T-cell (primary cell): Measurements from ENCODE around the gene CTDP1. TPM values are rescaled to one million over a fixed set of nuclear protein-coding genes. Genes with fewer than 3 reads are reported as not detected.

Experiments
- ATAC-seq, 4 experiments: fragments of 200-7000 bp in 3 of 4; fragments of 150-1000 bp in 1 of 4; cut with Tn5 transposase; replicated peaks in 1 of 4; 1 replicate in 3 of 4; 2 replicates in 1 of 4; pipeline ENCODE4 v1.10.0; 2021; ENCODE audit warnings: moderate library complexity in 3 of 4, mild to moderate bottlenecking in 2 of 4, moderate number of reproducible peaks in 1 of 4
- CTCF ChIA-PET, 2 donors: fragments of 300-600 bp; sonication (Branson Sonifier 250); formaldehyde crosslinking; loops; one replicate each; lab custom pipeline; 2022; ENCODE audit warnings: antibody characterized with exemption in 2 of 2; lab: Charles Lee
- POLR2A ChIA-PET, 2 donors: fragments of 300-600 bp; sonication (Branson Sonifier 250); formaldehyde crosslinking; loops; one replicate each; lab custom pipeline; 2022; ENCODE audit warnings: antibody characterized with exemption in 2 of 2; lab: Charles Lee
- DNase-seq, 35 experiments: peaks; one replicate each; pipeline versions ENCODE4 v3.0.0 to v3.0.0-alpha.2; 2013 to 2023
- H3K27ac ChIP-seq: one replicate; pipeline ENCODE4 v1.5.1; 2013; ENCODE audit warnings: low read length
- H3K27me3 ChIP-seq, 2 experiments: replicated peaks in 1 of 2; 1 replicate in 1 of 2; 2 replicates in 1 of 2; pipeline versions ENCODE4 v1.6.1 to v1.7.0; 2013; ENCODE audit warnings: low read length in 1 of 2, mixed read lengths in 1 of 2; ENCODE audit not compliant: control insufficient read depth in 2 of 2, insufficient read depth in 2 of 2; ENCODE audit errors: extremely low read depth in 1 of 2
- H3K36me3 ChIP-seq, 2 donors: 1 replicate in 1 of 2; 2 replicates in 1 of 2; pipeline versions ENCODE4 v1.6.1 to v1.7.0; 2013; ENCODE audit warnings: low read length in 1 of 2; ENCODE audit not compliant: control insufficient read depth in 2 of 2, insufficient read depth in 1 of 2; ENCODE audit errors: extremely low read depth in 1 of 2
- H3K4me1 ChIP-seq, 2 experiments: 1 replicate in 1 of 2; 2 replicates in 1 of 2; pipeline versions ENCODE4 v1.6.1 to v1.7.0; 2013; ENCODE audit warnings: low read length in 2 of 2, mixed read lengths in 1 of 2; ENCODE audit not compliant: insufficient read depth in 2 of 2, control insufficient read depth in 1 of 2; ENCODE audit errors: extremely low read depth in 1 of 2
- H3K4me3 ChIP-seq, 2 donors: 1 replicate in 1 of 2; 2 replicates in 1 of 2; pipeline versions ENCODE4 v1.5.1 to v1.7.0; 2013; ENCODE audit warnings: mild to moderate bottlenecking in 2 of 2, low read length in 1 of 2, moderate library complexity in 1 of 2; ENCODE audit not compliant: control insufficient read depth in 1 of 2; ENCODE audit errors: extremely low read depth in 1 of 2
- H3K9me3 ChIP-seq: 2 replicates; pipeline ENCODE4 v1.7.0; 2013
- H3K27ac Mint-ChIP-seq, 2 donors: one replicate each; pipeline ENCODE4 v1.8.0; 2020 to 2021; ENCODE audit warnings: mild to moderate bottlenecking in 2 of 2, mixed read lengths in 2 of 2
- H3K27me3 Mint-ChIP-seq, 2 donors: one replicate each; pipeline ENCODE4 v1.8.0; 2021 to 2022; ENCODE audit warnings: mixed read lengths in 2 of 2
- H3K36me3 Mint-ChIP-seq: one replicate; pipeline ENCODE4 v1.8.0; 2021; ENCODE audit warnings: mixed read lengths
- H3K4me1 Mint-ChIP-seq, 3 donors: one replicate each; pipeline ENCODE4 v1.8.0; 2020 to 2022; ENCODE audit warnings: mixed read lengths in 3 of 3, mild to moderate bottlenecking in 1 of 3
- H3K4me3 Mint-ChIP-seq, 3 donors: one replicate each; pipeline ENCODE4 v1.8.0; 2020 to 2022; ENCODE audit warnings: mild to moderate bottlenecking in 3 of 3, mixed read lengths in 3 of 3, moderate library complexity in 3 of 3
- H3K9me3 Mint-ChIP-seq, 3 donors: one replicate each; pipeline ENCODE4 v1.8.0; 2020 to 2022; ENCODE audit warnings: mixed read lengths in 3 of 3
- WGBS: methylation state at CpG from one replicate; pipeline ENCODE4 v1.1.5; 2013; ENCODE audit warnings: missing lambda C conversion rate; ENCODE audit not compliant: insufficient coverage; 5-methylcytosine and 5-hydroxymethylcytosine counted together
- total RNA-seq, 35 experiments: library from RNA in 6 of 35; stranded (reverse) in 6 of 35; fragments of 120-200 nt in 1 of 35; gene quantifications; one replicate each; pipeline versions ENCODE4 v1.2.1 to v1.2.4 and lab custom pipeline; 2013 to 2026

CTDP1 gene
- total RNA-seq, 5 donors from 2014 or later (not counting 1 experiment from before 2014, with no cell fraction given) = 46.3 to 78.0 (median 49.4) TPM

- Mint-ChIP-seq H3K36me3 (no peaks in the 10 kb centered on the region), H3K27me3 (peaks cover 12 to 29% of the 10 kb centered on the region in 2 donors), H3K27ac (no peak overlapping the region), H3K9me3 (peaks cover 6 to 9% (median 8%) of the 10 kb centered on the region in 3 donors), H3K4me3 (no peak overlapping the region), H3K4me1 (no peaks in the 10 kb centered on the region)
- H3K9me3 ChIP-seq = no peaks in the 10 kb centered on the region
- 89% methylated on average over 18 of the region's 35 CpGs for WGBS
- no peaks in the 10 kb centered on the region for H3K4me1 ChIP-seq
- no peak for ATAC-seq
- no peaks in the 10 kb centered on the region for H3K36me3 ChIP-seq
- peaks cover 0 to 59% of the 10 kb centered on the region in 2 experiments for H3K27me3 ChIP-seq
- POLR2A ChIA-PET = no interaction called here
- DNase-seq = no peak
- H3K27ac ChIP-seq = no peak overlapping the region
- CTCF ChIA-PET = no interaction called here
- no peak overlapping the region for H3K4me3 ChIP-seq
These were observed 92.0 kb downstream of the CTDP1 start for GRCh38 chr18:79771446-79772107.

DNA sequence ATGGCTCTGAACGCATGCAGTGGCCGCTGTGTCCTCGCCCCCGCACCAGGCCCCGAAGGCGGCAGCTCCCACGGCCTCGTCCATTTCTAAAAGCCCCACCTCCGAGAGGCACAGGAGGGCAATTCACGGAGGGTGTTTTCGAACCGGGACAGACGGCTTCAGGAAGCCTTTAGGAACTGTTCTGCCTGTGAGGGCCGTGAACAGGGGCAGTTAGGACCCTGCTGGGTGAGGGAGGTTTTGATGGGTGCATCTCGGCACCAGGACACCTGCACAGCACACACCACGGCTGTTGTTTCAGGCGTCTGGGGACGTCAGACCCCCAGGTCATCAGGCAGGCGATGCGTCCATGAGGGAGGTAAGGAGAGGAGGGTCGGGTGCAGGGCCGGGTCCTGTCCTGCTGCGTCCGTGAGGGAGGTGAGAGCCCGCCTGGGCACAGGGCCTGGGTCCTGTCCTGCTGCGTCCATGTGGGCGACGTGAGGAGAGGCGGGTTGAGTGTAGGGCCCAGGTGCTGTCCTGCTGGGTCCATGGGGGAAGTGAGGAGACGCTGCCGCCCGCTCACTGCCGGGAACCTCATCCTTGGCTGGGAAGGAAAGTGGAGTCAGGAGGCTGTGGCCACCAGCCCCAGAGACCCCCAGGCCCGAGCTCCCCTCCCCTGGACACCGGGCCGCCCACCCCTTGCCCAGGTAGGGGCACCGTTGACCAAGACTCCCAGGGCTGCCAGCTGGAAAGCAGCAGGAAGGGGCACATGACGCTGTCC lies 92.7 kb downstream of the CTDP1 start:
- H3K9me3 Mint-ChIP-seq = peaks cover 6 to 9% (median 8%) of the 10 kb centered on the region in 3 donors
- ChIA-PET POLR2A (no interaction called here), CTCF (no interaction called here)
- no peaks in the 10 kb centered on the region for H3K36me3 ChIP-seq
- peaks cover 10 to 29% of the 10 kb centered on the region in 2 donors for H3K27me3 Mint-ChIP-seq
- no peak overlapping the region for H3K4me3 ChIP-seq
- no peak overlapping the region for H3K27ac ChIP-seq
- no peaks in the 10 kb centered on the region for H3K4me1 ChIP-seq
- no peak overlapping the region for H3K4me3 Mint-ChIP-seq
- H3K9me3 ChIP-seq = no peaks in the 10 kb centered on the region
- H3K27me3 ChIP-seq = peaks cover 0 to 56% of the 10 kb centered on the region in 2 experiments
- DNase-seq (no peak), ATAC-seq (no peak)
- H3K36me3 Mint-ChIP-seq = no peaks in the 10 kb centered on the region
- no peaks in the 10 kb centered on the region for H3K4me1 Mint-ChIP-seq
- WGBS = 84% methylated on average over 24 of the region's 38 CpGs
- no peak overlapping the region for H3K27ac Mint-ChIP-seq

DNA sequence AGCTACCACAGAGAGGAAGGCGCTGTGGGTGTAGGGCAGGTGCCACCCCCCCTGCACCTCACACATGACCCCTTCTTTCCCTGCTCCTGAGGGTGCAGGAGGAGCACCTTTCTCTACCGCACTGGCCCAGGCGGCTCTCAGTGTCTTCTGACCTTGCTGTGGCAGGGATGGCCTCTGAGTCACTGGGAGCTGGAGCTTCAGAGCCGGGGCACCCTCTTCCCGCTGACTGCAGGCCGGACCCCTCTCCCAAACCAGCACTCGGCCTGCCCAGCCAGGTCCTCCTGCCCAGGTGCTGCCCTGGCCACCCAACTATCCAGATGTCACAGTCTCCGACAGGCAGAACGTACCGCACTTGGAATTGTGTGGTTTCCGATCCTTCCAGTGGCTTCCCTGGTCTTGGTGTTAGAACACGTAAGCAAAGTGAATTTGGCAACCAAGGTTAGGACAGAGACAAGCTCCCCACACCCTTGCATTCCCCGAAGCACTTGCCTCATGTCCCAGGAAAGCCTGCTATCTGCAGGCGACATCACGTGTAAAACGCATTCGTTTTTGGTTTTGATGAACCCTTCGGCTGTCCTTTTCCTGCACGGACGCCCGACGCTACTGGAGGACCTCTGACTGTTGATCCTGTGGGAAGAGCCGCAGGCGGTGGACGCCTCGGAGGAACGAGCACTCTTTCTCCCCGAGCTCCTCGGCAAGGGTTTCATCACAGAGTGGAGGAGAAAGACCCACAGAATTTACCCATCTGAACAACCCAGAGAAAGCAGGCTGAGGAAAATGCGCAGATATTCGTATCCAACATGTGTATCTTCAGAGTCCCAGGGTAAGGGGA lies 93.5 kb downstream of the CTDP1 start:
- Histone ChIP-seq H3K27ac (no peak overlapping the region), H3K4me3 (no peak overlapping the region), H3K9me3 (no peaks in the 10 kb centered on the region), H3K4me1 (no peaks in the 10 kb centered on the region), H3K27me3 (peaks cover 0 to 56% of the 10 kb centered on the region in 2 experiments), H3K36me3 (no peaks in the 10 kb centered on the region)
- Mint-ChIP-seq H3K4me1 (no peaks in the 10 kb centered on the region), H3K4me3 (no peak overlapping the region), H3K27ac (no peak overlapping the region), H3K36me3 (no peaks in the 10 kb centered on the region), H3K27me3 (peaks cover 8 to 30% of the 10 kb centered on the region in 2 donors), H3K9me3 (peaks cover 0 to 4% (median 4%) of the 10 kb centered on the region in 3 donors)
- DNase-seq = no peak
- no peak for ATAC-seq
- ChIA-PET POLR2A (no interaction called here), CTCF (no interaction called here)
- 87% methylated on average over 23 of the region's 31 CpGs for WGBS

- WGBS = 81% methylated on average over 14 of the region's 18 CpGs
- H3K4me3 Mint-ChIP-seq = no peak overlapping the region
These were observed 94.5 kb downstream of the CTDP1 start for GRCh38 chr18:79774111-79774510.

GRCh38 chr18:79775441-79776221 lies 96.0 kb downstream of the CTDP1 start:
- ATAC-seq = no peak
- no peaks in the 10 kb centered on the region for H3K36me3 ChIP-seq
- Mint-ChIP-seq H3K27me3 (peaks cover 8 to 34% of the 10 kb centered on the region in 2 donors), H3K4me3 (no peak overlapping the region), H3K27ac (no peak overlapping the region), H3K36me3 (no peaks in the 10 kb centered on the region), H3K9me3 (no peaks in the 10 kb centered on the region), H3K4me1 (no peaks in the 10 kb centered on the region)
- no peak for DNase-seq
- WGBS = 87% methylated on average over 32 of the region's 35 CpGs
- no peaks in the 10 kb centered on the region for H3K9me3 ChIP-seq
- POLR2A ChIA-PET = no interaction called here
- no peak overlapping the region for H3K27ac ChIP-seq
- CTCF ChIA-PET = no interaction called here
- H3K4me1 ChIP-seq = no peaks in the 10 kb centered on the region
- H3K4me3 ChIP-seq = no peak overlapping the region
- H3K27me3 ChIP-seq = peaks cover 0 to 62% of the 10 kb centered on the region in 2 experiments

More at GRCh38 chr18:79774111-79774510, 94.5 kb downstream of the CTDP1 start:
- DNase-seq = no peak
- no peaks in the 10 kb centered on the region for H3K9me3 Mint-ChIP-seq
- no peak overlapping the region for H3K27ac Mint-ChIP-seq
- H3K27me3 ChIP-seq = peaks cover 0 to 58% of the 10 kb centered on the region in 2 experiments
- ATAC-seq = no peak
- H3K36me3 Mint-ChIP-seq = no peaks in the 10 kb centered on the region
- H3K4me1 Mint-ChIP-seq = no peaks in the 10 kb centered on the region
- ChIA-PET POLR2A (no interaction called here), CTCF (no interaction called here)
- no peak overlapping the region for H3K27ac ChIP-seq
- peaks cover 8 to 36% of the 10 kb centered on the region in 2 donors for H3K27me3 Mint-ChIP-seq
- H3K9me3 ChIP-seq = no peaks in the 10 kb centered on the region
- no peaks in the 10 kb centered on the region for H3K4me1 ChIP-seq
- H3K4me3 ChIP-seq = no peak overlapping the region
- no peaks in the 10 kb centered on the region for H3K36me3 ChIP-seq

- peaks cover 8 to 34% of the 10 kb centered on the region in 2 donors for H3K27me3 Mint-ChIP-seq
- H3K4me3 Mint-ChIP-seq = no peak overlapping the region
- Histone ChIP-seq H3K36me3 (no peaks in the 10 kb centered on the region), H3K27me3 (peaks cover 0 to 66% of the 10 kb centered on the region in 2 experiments), H3K4me3 (no peak overlapping the region), H3K9me3 (no peaks in the 10 kb centered on the region), H3K27ac (no peak overlapping the region), H3K4me1 (no peaks in the 10 kb centered on the region)
- POLR2A ChIA-PET = no interaction called here
- no peaks in the 10 kb centered on the region for H3K36me3 Mint-ChIP-seq
- DNase-seq (peak in 1 of 35 experiments; percentile 15), ATAC-seq (no peak)
- no peak overlapping the region for H3K27ac Mint-ChIP-seq
- H3K9me3 Mint-ChIP-seq = no peaks in the 10 kb centered on the region
- no peaks in the 10 kb centered on the region for H3K4me1 Mint-ChIP-seq
- WGBS = 97% methylated on average over 2 of the region's 2 CpGs
- CTCF ChIA-PET = no interaction called here
These were observed 97.1 kb downstream of the CTDP1 start for GRCh38 chr18:79776674-79777073.
